ENCODE measurements around the gene THOC7. TPM values are rescaled to one million over a fixed set of nuclear protein-coding genes. Genes with fewer than 3 reads are reported as not detected.

The THOC7 gene
- total and polyA plus RNA-seq, 2 of the 4 experiments (the other 2 are of a cell fraction), result 25.8 to 55.9 TPM

DNA sequence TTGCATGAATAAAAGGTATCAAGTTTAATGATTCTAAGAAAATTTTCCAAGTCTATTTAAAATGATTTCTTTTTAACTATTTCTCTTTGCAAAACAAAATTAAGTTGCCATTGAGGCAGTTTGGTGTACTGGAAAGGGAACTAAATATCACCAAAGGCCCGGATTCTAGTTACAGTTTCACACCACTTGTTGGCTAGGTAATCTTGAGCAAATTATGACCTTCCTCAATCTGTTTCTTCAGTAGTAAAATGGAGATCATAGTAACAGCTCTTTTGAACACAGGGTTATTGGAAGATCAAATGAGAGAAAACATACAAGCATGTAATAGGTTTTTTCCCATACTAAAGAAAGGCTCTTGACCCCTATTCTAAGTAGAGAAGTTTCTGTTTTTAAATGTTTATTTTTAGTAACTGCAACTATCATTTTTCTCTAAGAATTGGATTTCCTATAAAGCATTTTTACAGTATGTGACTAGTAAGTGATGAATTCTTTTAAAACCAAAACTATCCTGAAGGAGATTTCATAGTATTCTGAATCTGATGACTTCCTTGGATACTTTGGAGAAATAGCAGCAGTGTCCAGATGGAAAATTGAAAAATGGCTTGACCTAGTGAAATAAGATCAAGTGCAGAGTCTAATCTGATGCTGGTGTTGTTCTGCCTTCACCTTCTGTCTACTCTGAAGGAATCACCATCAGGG is 32.9 kb upstream of the THOC7 start:
- peaks cover 14% of the 10 kb centered on the region; the same call in 1 of the 2 replicates for H4K20me1 ChIP-seq (ENCODE audit: insufficient read depth, low read length)
- no peak overlapping the region for H3K4ac ChIP-seq (ENCODE audit: low read depth, low read length)
- H2AK9ac ChIP-seq (replicated peaks; ENCODE audit: low read depth, low read length, poor library complexity), result no peak overlapping the region
- H3K36me3 ChIP-seq (ENCODE audit: control insufficient read depth, insufficient read depth, low read length), result peaks cover 14% of the 10 kb centered on the region
- ChIA-PET POLR2A (ENCODE audit: unreplicated experiment) (no interaction called here), CTCF (no interaction called here)
- no peak overlapping the region for H2BK5ac ChIP-seq (ENCODE audit: low read depth, low read length, poor library complexity, severe bottlenecking)
- H4K5ac ChIP-seq (ENCODE audit: low read depth, low read length), result no peak overlapping the region
- no peaks in the 10 kb centered on the region for H3K27me3 ChIP-seq (ENCODE audit: control insufficient read depth, insufficient read depth, low read length)
- ATAC-seq (ENCODE audit: low read depth), result peak; percentile 79
- TF ChIP-seq CHD1 (IDR thresholded peaks at IDR 0.05; ENCODE audit: low read depth, low read length) (no peak), NFE2L2 (IDR thresholded peaks at IDR 0.05; ENCODE audit: low read depth, low read length) (no peak), POLR2A (IDR thresholded peaks at IDR 0.05; ENCODE audit: low read depth, low read length) (no peak), MAFK (IDR thresholded peaks at IDR 0.05; ENCODE audit: low read depth, low read length) (no peak), FOS (IDR thresholded peaks at IDR 0.05; ENCODE audit: low read depth, low read length) (no peak), MAZ (IDR thresholded peaks at IDR 0.05; ENCODE audit: borderline replicate concordance, low read depth, low read length) (no peak), RAD21 (IDR thresholded peaks at IDR 0.05; ENCODE audit: low read length) (no peak), RCOR1 (IDR thresholded peaks at IDR 0.05; ENCODE audit: insufficient replicate concordance, low read length) (no peak), CTCF (conservative IDR thresholded peaks at IDR 0.05; ENCODE audit: low read depth, low read length) (no peak)
- H2BK20ac ChIP-seq (ENCODE audit: low read depth, low read length), result no peak overlapping the region
- no peak overlapping the region for H3K18ac ChIP-seq (ENCODE audit: low read depth, low read length)
- H3K56ac ChIP-seq (ENCODE audit: extremely low read depth, insufficient read depth, low read length), result no peak overlapping the region
- H3K9me1 ChIP-seq (ENCODE audit: insufficient read depth, low read length), result peaks cover 3% of the 10 kb centered on the region; the same call in 1 of the 2 replicates
- H2BK15ac ChIP-seq (ENCODE audit: low read depth, low read length), result no peak overlapping the region
- H3K4me1 ChIP-seq (ENCODE audit: control insufficient read depth, insufficient read depth, low read length), result peaks cover 3% of the 10 kb centered on the region
- intact Hi-C loops (cut with micrococcal nuclease) (no loop called here), in situ Hi-C loops (cut with MboI; ENCODE audit: low sequenced_read_pairs) (no loop called here), dilution Hi-C loops (cut with HindIII; ENCODE audit: low sequenced_read_pairs, unreplicated experiment) (no loop called here)
- H3K14ac ChIP-seq (replicated peaks; ENCODE audit: low read depth, low read length), result peak overlapping the region; percentile 65; the same call in 1 of the 2 replicates
- no peak overlapping the region for H4K8ac ChIP-seq (ENCODE audit: low read depth in 2 of 2, low read length in 2 of 2)
- no CpG with 5 or more reads among the region's 1 CpG for WGBS, 2 experiments (ENCODE audit: extremely low coverage in 2 of 2, insufficient read length in 1 of 2)
- no peak overlapping the region for H3K27ac ChIP-seq (ENCODE audit: insufficient read depth, low read length)
- no peak overlapping the region for H2BK120ac ChIP-seq (ENCODE audit: low read depth, low read length)
- peak overlapping the region; percentile 83 for H3K4me2 ChIP-seq (ENCODE audit: low read depth, low read length)
- peaks cover 30 to 58% of the 10 kb centered on the region in 2 experiments for H3K79me1 ChIP-seq (ENCODE audit: low read depth in 1 of 2, low read length in 2 of 2)
- no peak overlapping the region for H2AFZ ChIP-seq (replicated peaks; ENCODE audit: low read length, poor library complexity)
- no peaks in the 10 kb centered on the region for H3K9me3 ChIP-seq (ENCODE audit: control insufficient read depth, insufficient read depth, low read length)
- H4K91ac ChIP-seq (ENCODE audit: insufficient read depth, low read depth, low read length), result no peak overlapping the region
- BruUV-seq (replicated peaks), result no TSS peak
- peak; percentile 35 for DNase-seq
- H2AK5ac ChIP-seq (ENCODE audit: low read depth, low read length), result no peak overlapping the region
- no peak overlapping the region for H3K9ac ChIP-seq (ENCODE audit: low read depth, low read length)
- peak overlapping the region; percentile 48 for H3K23ac ChIP-seq (ENCODE audit: low read depth, low read length)
- no peak overlapping the region for H3K4me3 ChIP-seq (ENCODE audit: insufficient read depth, low read depth, low read length)
